K562 (cell line): Measurements from ENCODE around the gene SERPINA6. TPM values are rescaled to one million over a fixed set of nuclear protein-coding genes. Genes with fewer than 3 reads are reported as not detected.

ENCODE experiments used
- ATAC-seq: fragments of 200-7000 bp; cut with Tn5 transposase; 3 replicates; pipeline ENCODE4 v1.9.1; 2020; ENCODE audit warnings: moderate library complexity
- BruUV-seq: library from RNA; stranded (reverse); fragments of 400-500 nt; replicated peaks from 2 replicates; lab custom pipeline; 2021; lab: Mats Ljungman, UMichigan
- CTCF ChIA-PET: fragments of 300-600 bp; formaldehyde crosslinking; extraction: SDS; loops from one replicate; lab custom pipeline; 2021; ENCODE audit warnings: low intra/inter-chr PET ratio; lab: Yijun Ruan, JAX
- POLR2A ChIA-PET: fragments of 300-600, 350-650 bp; sonication (Branson Sonifier 250); formaldehyde crosslinking; extraction: SDS; loops from one replicate; lab custom pipeline; 2021; ENCODE audit warnings: antibody characterized with exemption, inconsistent platforms; lab: Yijun Ruan, JAX
- DNase-seq, 4 experiments: peaks; one replicate each; pipeline versions ENCODE4 v3.0.0 to v3.0.0-alpha.2; 2011 to 2018; ENCODE audit warnings: low spot score in 3 of 4, mixed read lengths in 3 of 4; ENCODE audit errors: extremely low read depth in 1 of 4
- FAIRE-seq: peaks from 2 replicates; lab custom pipeline; 2011; peaks lifted over from hg19 to GRCh38; lab: Jason Lieb, UNC
- H2AFZ ChIP-seq: 2 replicates; pipeline ENCODE4 v1.6.0; 2011; ENCODE audit warnings: low read depth, low read length, control low read depth, inconsistent platforms
- H3K27ac ChIP-seq: fragments of 200-600 bp; 3 replicates; pipeline ENCODE4 v1.8.0; 2011; ENCODE audit warnings: low read depth, mild to moderate bottlenecking, control low read depth, inconsistent platforms, low read length, moderate library complexity, mixed read lengths; ENCODE audit errors: extremely low read depth
- H3K27me3 ChIP-seq, 2 experiments: fragments of 300-600 bp in 1 of 2; 2 replicates in 1 of 2; 3 replicates in 1 of 2; pipeline versions ENCODE4 v1.6.0 to v1.8.0; 2011; ENCODE audit warnings: inconsistent platforms in 2 of 2, low read length in 2 of 2, mild to moderate bottlenecking in 1 of 2, mixed read lengths in 1 of 2, moderate library complexity in 1 of 2; ENCODE audit not compliant: control insufficient read depth in 2 of 2, insufficient read depth in 2 of 2
- H3K36me3 ChIP-seq: fragments of 300-600 bp; 3 replicates; pipeline ENCODE4 v1.8.0; 2011; ENCODE audit warnings: mild to moderate bottlenecking, low read length, inconsistent platforms; ENCODE audit not compliant: control insufficient read depth, insufficient read depth
- H3K4me1 ChIP-seq, 2 experiments: fragments of 200-600 bp in 1 of 2; replicated peaks in 1 of 2; 2 replicates in 1 of 2; 3 replicates in 1 of 2; pipeline versions ENCODE4 v1.5.1 to v1.8.0; 2011; ENCODE audit warnings: inconsistent platforms in 2 of 2, low read length in 2 of 2, mild to moderate bottlenecking in 1 of 2, mixed read lengths in 1 of 2, moderate library complexity in 1 of 2; ENCODE audit not compliant: control insufficient read depth in 2 of 2, insufficient read depth in 2 of 2
- H3K4me2 ChIP-seq: 2 replicates; pipeline ENCODE4 v1.6.1; 2011; ENCODE audit warnings: low read length, control low read depth, inconsistent platforms, mixed read lengths; ENCODE audit not compliant: insufficient read depth
- H3K4me3 ChIP-seq: fragments of 200-600 bp; sonication (generic), shearing (Covaris generic); 2 replicates; pipeline ENCODE4 v1.5.1; 2016; ENCODE audit warnings: control low read depth, inconsistent platforms
- H3K79me2 ChIP-seq: fragments of 200-600 bp; 3 replicates; pipeline ENCODE4 v1.8.0; 2011; ENCODE audit warnings: low read length, inconsistent platforms; ENCODE audit not compliant: control insufficient read depth, insufficient read depth
- H3K9ac ChIP-seq, 2 experiments: 2 replicates each; pipeline versions ENCODE4 v1.6.0 to v1.6.1; 2011; ENCODE audit warnings: low read depth in 2 of 2, low read length in 2 of 2, control low read depth in 1 of 2, inconsistent platforms in 1 of 2, mild to moderate bottlenecking in 1 of 2, mixed read lengths in 1 of 2; ENCODE audit not compliant: insufficient read depth in 1 of 2
- H3K9me1 ChIP-seq: one replicate; pipeline ENCODE4 v1.6.0; 2011; ENCODE audit warnings: inconsistent platforms, mild to moderate bottlenecking, low read length, moderate library complexity; ENCODE audit not compliant: control insufficient read depth, insufficient read depth
- H3K9me3 ChIP-seq: replicated peaks from 2 replicates; pipeline ENCODE4 v1.5.1; 2011; ENCODE audit warnings: low read depth, low read length, inconsistent platforms; ENCODE audit not compliant: control insufficient read depth, insufficient read depth
- H4K20me1 ChIP-seq: replicated peaks from 2 replicates; pipeline ENCODE4 v1.6.1; 2011; ENCODE audit warnings: low read length, inconsistent platforms, mixed read lengths; ENCODE audit not compliant: control insufficient read depth, insufficient read depth
- ELF1 ChIP-seq: fragments of 200-800 bp; sonication (Bioruptor generic); IDR thresholded peaks from 2 replicates; pipeline ENCODE4 v1.6.1; 2016; ENCODE audit warnings: missing genetic modification characterization, missing compliant biosample characterization
- FOXA1 ChIP-seq: fragments of 450-650 bp; IDR thresholded peaks from 2 replicates; pipeline ENCODE4 v1.6.1; 2016; ENCODE audit warnings: mild to moderate bottlenecking, borderline replicate concordance
- HMG20A ChIP-seq: fragments of 450-650 bp; formaldehyde crosslinking; conservative IDR thresholded peaks from 2 replicates; pipeline ENCODE4 v1.4.0; 2020; ENCODE audit warnings: mild to moderate bottlenecking, mixed read lengths
- PHB ChIP-seq: fragments of 250-450 bp; sonication (Bioruptor Pico); IDR thresholded peaks from 2 replicates; pipeline ENCODE4 v1.5.0; 2021
- SETDB1 ChIP-seq: IDR thresholded peaks from one replicate; pipeline ENCODE4 v1.6.1; 2012; ENCODE audit warnings: low read length, control low read depth, inconsistent platforms
- SMARCA5 ChIP-seq: fragments of 450-650 bp; IDR thresholded peaks from 2 replicates; pipeline ENCODE4 v1.6.1; 2016
- ZFP91 ChIP-seq: sonication (generic); formaldehyde crosslinking; IDR thresholded peaks from 2 replicates; pipeline ENCODE4 v1.8.0; 2022; ENCODE audit warnings: mild to moderate bottlenecking, missing genetic modification reagents
- ZKSCAN8 ChIP-seq: fragments of 200-800 bp; sonication (Bioruptor generic); IDR thresholded peaks from 2 replicates; pipeline ENCODE4 v1.6.1; 2016; ENCODE audit warnings: missing genetic modification characterization, missing compliant biosample characterization
- ZNF12 ChIP-seq: sonication (generic); formaldehyde crosslinking; IDR thresholded peaks from 2 replicates; pipeline ENCODE4 v1.4.0; 2020; ENCODE audit warnings: mild to moderate bottlenecking, missing genetic modification reagents
- ZNF785 ChIP-seq: fragments of 250-450 bp; sonication (Bioruptor Pico); IDR thresholded peaks from 2 replicates; pipeline ENCODE4 v1.4.0; 2020; ENCODE audit warnings: mild to moderate bottlenecking
- WGBS: fragments of 100-300 bp; shearing (Covaris generic); methylation state at CpG from one replicate; pipeline ENCODE4 v1.1.6; 2016; ENCODE audit warnings: low coverage, mixed read lengths; ENCODE audit not compliant: insufficient coverage; ENCODE audit errors: missing lambda C conversion rate; 5-methylcytosine and 5-hydroxymethylcytosine counted together
- in situ Hi-C: fragments of 300-500 bp; cut with MboI; formaldehyde crosslinking; loops from 4 replicates; pipeline ENCODE4 v1.15.0; 2018; ENCODE audit warnings: inconsistent platforms, mixed read lengths
- intact Hi-C: fragments of 100-400 bp; cut with micrococcal nuclease; formaldehyde crosslinking; loops from 2 replicates; pipeline ENCODE4 v1.14.2; 2022
- polyA plus RNA-seq, 8 experiments: library from polyadenylated mRNA; depleted of rRNA in 4 of 8; stranded (reverse) in 5 of 8; unstranded in 3 of 8; fragments of >200 nt; fragmentation: Nextera tagmentation in 2 of 8; fragmentation: Illumina TruSeq in 1 of 8; extraction: Ambion mirVana in 2 of 8; extraction: Trizol in 1 of 8; gene quantifications; 2 replicates each; pipeline versions ENCODE4 v1.2.1 to v1.2.3, GENCODE V29; 2011 to 2014; ENCODE audit warnings: inconsistent platforms in 1 of 8, missing spikeins in 1 of 8
- total RNA-seq, 7 experiments: library from RNA; depleted of rRNA in 6 of 7; stranded (reverse); fragments of >200 nt in 6 of 7; fragmentation: Illumina TruSeq in 2 of 7; extraction: Trizol in 2 of 7; gene quantifications; 2 replicates each; pipeline versions ENCODE4 v1.2.1 to v1.2.3, GENCODE V29; 2011 to 2021; ENCODE audit warnings: low replicate concordance in 1 of 7

The SERPINA6 gene
- total and polyA plus RNA-seq, 9 of the 15 experiments (the other 6 are each of a cell fraction or from before 2014, with no cell fraction given) = not detected

GRCh38 chr14:94337274-94337673 lies 14.1 kb upstream of the SERPINA6 start:
- Histone ChIP-seq H3K4me1 (no peaks in the 10 kb centered on the region), H3K36me3 (no peaks in the 10 kb centered on the region), H3K79me2 (no peaks in the 10 kb centered on the region), H3K4me3 (no peak overlapping the region), H3K4me2 (no peak overlapping the region), H3K27me3 (no peaks in the 10 kb centered on the region), H3K9ac (no peak overlapping the region), H3K27ac (no peak overlapping the region), H3K9me3 (no peaks in the 10 kb centered on the region), H4K20me1 (no peaks in the 10 kb centered on the region), H2AFZ (no peak overlapping the region), H3K9me1 (no peaks in the 10 kb centered on the region)
- 4% methylated on average over 6 of the region's 6 CpGs for WGBS
- in situ Hi-C loops (no loop called here), intact Hi-C loops (no loop called here)
- POLR2A ChIA-PET = no interaction called here
- no peak for DNase-seq
- BruUV-seq = no TSS peak
- no peak for ATAC-seq
- CTCF ChIA-PET = no interaction called here
- FAIRE-seq = no peak
- TF ChIP-seq ZNF785 (CRISPR knock-in tag) = no peak
- TF ChIP-seq ZNF12 (CRISPR knock-in tag) = no peak
- no peak for TF ChIP-seq HMG20A
- no peak for TF ChIP-seq ZKSCAN8
- no peak for TF ChIP-seq ELF1 (tag)
- TF ChIP-seq SETDB1 = no peak
- no peak for TF ChIP-seq SMARCA5
- no peak for TF ChIP-seq PHB (CRISPR knock-in tag)
- TF ChIP-seq FOXA1 = no peak
- no peak for TF ChIP-seq ZFP91
